ENCODE results near the gene ZNF561. TPM values are rescaled to one million over a fixed set of nuclear protein-coding genes. Genes with fewer than 3 reads are reported as not detected.

The ZNF561 gene
- total and polyA plus RNA-seq, 10 of the 15 experiments (the other 5 are each of a cell fraction or from before 2014, with no cell fraction given) = 12.8 to 38.2 (median 22.2) TPM

DNA sequence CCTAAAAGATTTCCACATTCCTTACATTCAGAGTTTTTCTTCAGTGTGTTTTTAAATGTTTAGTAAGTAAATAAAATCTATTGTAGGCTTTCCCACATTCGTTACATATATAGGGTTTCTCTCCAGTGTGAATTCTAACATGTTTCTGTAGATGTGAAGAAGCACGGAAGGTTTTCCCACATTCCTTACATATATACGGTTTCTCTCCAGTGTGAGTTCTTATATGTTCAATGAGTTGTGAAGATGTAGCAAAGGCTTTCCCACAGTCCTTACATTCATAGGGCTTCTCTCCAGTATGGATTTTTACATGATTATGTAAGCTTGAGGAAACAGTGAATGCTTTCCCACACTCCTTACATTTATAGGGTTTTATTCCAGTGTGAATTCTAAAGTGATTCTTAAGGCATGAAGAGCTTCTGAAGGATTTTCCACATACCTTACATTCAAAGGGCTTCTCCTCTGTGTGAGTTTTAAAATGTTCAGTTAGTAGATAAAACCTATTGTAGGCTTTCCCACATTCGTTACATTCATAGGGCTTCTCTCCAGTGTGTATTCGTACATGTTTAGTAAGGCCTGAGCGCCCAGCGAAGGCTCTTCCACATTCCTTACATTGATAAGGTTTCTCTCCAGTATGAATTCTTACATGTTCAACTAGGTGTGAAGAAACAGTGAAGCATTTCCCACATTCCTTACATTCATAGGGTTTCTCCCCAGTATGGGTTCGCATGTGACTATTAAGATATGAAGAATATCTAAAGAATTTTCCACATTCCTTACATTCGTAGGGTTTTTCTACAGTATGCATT is 54.9 kb downstream of the ZNF561 start:
- peaks cover 80% of the 10 kb centered on the region for H3K9me3 ChIP-seq (replicated peaks; ENCODE audit: control insufficient read depth, insufficient read depth, low read length)
- no peak overlapping the region for H3K9ac ChIP-seq (ENCODE audit: control insufficient read depth, insufficient read depth, low read length)
- FAIRE-seq (no peak), ATAC-seq (no peak), DNase-seq (ENCODE audit: low read depth, low spot score) (no peak)
- H3K4me1 ChIP-seq (ENCODE audit: control insufficient read depth, insufficient read depth, low read length) = no peaks in the 10 kb centered on the region
- H2AFZ ChIP-seq (ENCODE audit: control insufficient read depth, low read depth, low read length) = no peak overlapping the region
- H3K36me3 ChIP-seq (ENCODE audit: control insufficient read depth in 2 of 2, insufficient read depth in 2 of 2, low read length in 1 of 2) = peaks cover 17 to 59% of the 10 kb centered on the region in 2 experiments
- POLR2A ChIA-PET = no interaction called here
- RAD21 ChIA-PET (ENCODE audit: unreplicated experiment) = no interaction called here
- intact Hi-C loops (cut with micrococcal nuclease; ENCODE audit: unreplicated experiment) (no loop called here), in situ Hi-C loops (cut with MboI) (no loop called here)
- H3K79me2 ChIP-seq (ENCODE audit: control insufficient read depth, insufficient read depth, low read length) = peaks cover 4% of the 10 kb centered on the region
- TF ChIP-seq POLR2AphosphoS5 (IDR thresholded peaks at IDR 0.05; ENCODE audit: low read length) (0 out of 2 replicates have a peak, but pooled peaks have one; percentile 37), TAF1 (IDR thresholded peaks at IDR 0.05; ENCODE audit: borderline replicate concordance, low read depth, low read length) (no peak), KLF5 (IDR thresholded peaks at IDR 0.05; ENCODE audit: partially characterized antibody) (peak; percentile 96), NBN (IDR thresholded peaks at IDR 0.05) (no peak), CBX5 (IDR thresholded peaks at IDR 0.05; ENCODE audit: low read depth) (peak; percentile 88)
- TF ChIP-seq, protein P1, sequence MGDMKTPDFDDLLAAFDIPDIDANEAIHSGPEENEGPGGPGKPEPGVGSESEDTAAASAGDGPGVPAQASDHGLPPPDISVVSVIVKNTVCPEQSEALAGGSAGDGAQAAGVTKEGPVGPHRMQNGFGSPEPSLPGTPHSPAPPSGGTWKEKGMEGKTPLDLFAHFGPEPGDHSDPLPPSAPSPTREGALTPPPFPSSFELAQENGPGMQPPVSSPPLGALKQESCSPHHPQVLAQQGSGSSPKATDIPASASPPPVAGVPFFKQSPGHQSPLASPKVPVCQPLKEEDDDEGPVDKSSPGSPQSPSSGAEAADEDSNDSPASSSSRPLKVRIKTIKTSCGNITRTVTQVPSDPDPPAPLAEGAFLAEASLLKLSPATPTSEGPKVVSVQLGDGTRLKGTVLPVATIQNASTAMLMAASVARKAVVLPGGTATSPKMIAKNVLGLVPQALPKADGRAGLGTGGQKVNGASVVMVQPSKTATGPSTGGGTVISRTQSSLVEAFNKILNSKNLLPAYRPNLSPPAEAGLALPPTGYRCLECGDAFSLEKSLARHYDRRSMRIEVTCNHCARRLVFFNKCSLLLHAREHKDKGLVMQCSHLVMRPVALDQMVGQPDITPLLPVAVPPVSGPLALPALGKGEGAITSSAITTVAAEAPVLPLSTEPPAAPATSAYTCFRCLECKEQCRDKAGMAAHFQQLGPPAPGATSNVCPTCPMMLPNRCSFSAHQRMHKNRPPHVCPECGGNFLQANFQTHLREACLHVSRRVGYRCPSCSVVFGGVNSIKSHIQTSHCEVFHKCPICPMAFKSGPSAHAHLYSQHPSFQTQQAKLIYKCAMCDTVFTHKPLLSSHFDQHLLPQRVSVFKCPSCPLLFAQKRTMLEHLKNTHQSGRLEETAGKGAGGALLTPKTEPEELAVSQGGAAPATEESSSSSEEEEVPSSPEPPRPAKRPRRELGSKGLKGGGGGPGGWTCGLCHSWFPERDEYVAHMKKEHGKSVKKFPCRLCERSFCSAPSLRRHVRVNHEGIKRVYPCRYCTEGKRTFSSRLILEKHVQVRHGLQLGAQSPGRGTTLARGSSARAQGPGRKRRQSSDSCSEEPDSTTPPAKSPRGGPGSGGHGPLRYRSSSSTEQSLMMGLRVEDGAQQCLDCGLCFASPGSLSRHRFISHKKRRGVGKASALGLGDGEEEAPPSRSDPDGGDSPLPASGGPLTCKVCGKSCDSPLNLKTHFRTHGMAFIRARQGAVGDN (IDR thresholded peaks at IDR 0.05) = no peak
- no peak overlapping the region for H3K27ac ChIP-seq (ENCODE audit: control insufficient read depth, insufficient read depth)
- TSS peak; percentile 34 for BruUV-seq (replicated peaks)
- H3K4me3 ChIP-seq = no peak overlapping the region
- no peaks in the 10 kb centered on the region for H4K20me1 ChIP-seq (ENCODE audit: control insufficient read depth, insufficient read depth)
- H3K27me3 ChIP-seq (replicated peaks in 1 of 2; ENCODE audit: control insufficient read depth in 2 of 2, insufficient read depth in 2 of 2, low read length in 1 of 2) = no peaks in the 10 kb centered on the region
- SMC1A ChIA-PET (ENCODE audit: uncharacterized antibody, unreplicated experiment) = no interaction called here
- H3K4me2 ChIP-seq (ENCODE audit: control insufficient read depth, insufficient read depth) = no peak overlapping the region
- CTCF ChIA-PET = no interaction called here
- WGBS (ENCODE audit: insufficient coverage, insufficient replicate concordance, low lambda C conversion rate, missing lambda C conversion rate) = 96% methylated on average over 9 of the region's 9 CpGs

Other genes with a start within 250 kb of the ZNF561 start
Only the 7 nearest of the 9 such genes appear.
- gene ZNF266, start 185.7 kb downstream of the ZNF561 start, total RNA-seq (2014; rRNA removed) = 25.0 and 30.5 TPM in 2 replicates
- 25.0 and 27.3 TPM in 2 replicates for gene ZNF266, start 185.7 kb downstream of the ZNF561 start, total RNA-seq (2014; rRNA removed; fragmentation: Illumina TruSeq; extraction: Trizol)
- gene ZNF266, start 185.7 kb downstream of the ZNF561 start, total RNA-seq (2021) = 29.9 and 30.9 TPM in 2 replicates
- 67.7 and 89.1 TPM in 2 replicates for gene ZNF266, start 185.7 kb downstream of the ZNF561 start, polyA plus RNA-seq (2011; rRNA removed)
- gene ZNF266, start 185.7 kb downstream of the ZNF561 start, polyA plus RNA-seq (2014; fragmentation: Illumina TruSeq; extraction: Trizol) = 34.4 and 48.2 TPM in 2 replicates
- 10 to 100 TPM in 1 of 2 experiments, 1 to 10 TPM in 1; 7.7 to 11.8 TPM for gene ZNF266, start 185.7 kb downstream of the ZNF561 start, polyA plus RNA-seq (2014; fragmentation: Nextera tagmentation; extraction: Ambion mirVana)
- 32.8 and 40.2 TPM in 2 replicates for gene ZNF266, start 185.7 kb downstream of the ZNF561 start, polyA plus RNA-seq (2014; rRNA removed)
- 10 to 100 TPM; 15.2 to 15.8 TPM for gene ZNF266, start 185.7 kb downstream of the ZNF561 start, polyA plus RNA-seq (2016; fragmentation: Nextera tagmentation; extraction: Ambion mirVana)
- not detected in 2 replicates for gene ZNF560, start 122.6 kb downstream of the ZNF561 start, total RNA-seq (2014; rRNA removed)
- not detected in 2 replicates for gene ZNF560, start 122.6 kb downstream of the ZNF561 start, total RNA-seq (2014; rRNA removed; fragmentation: Illumina TruSeq; extraction: Trizol)
- 0.10 and 0.29 TPM in 2 replicates for gene ZNF560, start 122.6 kb downstream of the ZNF561 start, total RNA-seq (2021)
- gene ZNF560, start 122.6 kb downstream of the ZNF561 start, polyA plus RNA-seq (2011; rRNA removed) = not detected in 2 replicates
- not detected in 2 replicates for gene ZNF560, start 122.6 kb downstream of the ZNF561 start, polyA plus RNA-seq (2014; fragmentation: Illumina TruSeq; extraction: Trizol)
- gene ZNF560, start 122.6 kb downstream of the ZNF561 start, polyA plus RNA-seq (2014; fragmentation: Nextera tagmentation; extraction: Ambion mirVana) = under 1 TPM; 0.08 to 0.13 TPM
- 0.03 TPM in 1 of 2 replicates, not detected in the other for gene ZNF560, start 122.6 kb downstream of the ZNF561 start, polyA plus RNA-seq (2014; rRNA removed)
- under 1 TPM; 0.11 to 0.16 TPM for gene ZNF560, start 122.6 kb downstream of the ZNF561 start, polyA plus RNA-seq (2016; fragmentation: Nextera tagmentation; extraction: Ambion mirVana)
- gene ZNF426, start 82.6 kb downstream of the ZNF561 start, total RNA-seq (2014; rRNA removed) = 7.1 and 8.6 TPM in 2 replicates
- gene ZNF426, start 82.6 kb downstream of the ZNF561 start, total RNA-seq (2014; rRNA removed; fragmentation: Illumina TruSeq; extraction: Trizol) = 10.0 and 10.5 TPM in 2 replicates
- 10.1 and 11.3 TPM in 2 replicates for gene ZNF426, start 82.6 kb downstream of the ZNF561 start, total RNA-seq (2021)
- 3.0 and 4.0 TPM in 2 replicates for gene ZNF426, start 82.6 kb downstream of the ZNF561 start, polyA plus RNA-seq (2011; rRNA removed)
- 6.3 and 6.5 TPM in 2 replicates for gene ZNF426, start 82.6 kb downstream of the ZNF561 start, polyA plus RNA-seq (2014; fragmentation: Illumina TruSeq; extraction: Trizol)
- 1 to 10 TPM; 3.5 TPM for gene ZNF426, start 82.6 kb downstream of the ZNF561 start, polyA plus RNA-seq (2014; fragmentation: Nextera tagmentation; extraction: Ambion mirVana)
- 3.0 and 3.8 TPM in 2 replicates for gene ZNF426, start 82.6 kb downstream of the ZNF561 start, polyA plus RNA-seq (2014; rRNA removed)
- 1 to 10 TPM; 8.3 to 9.2 TPM for gene ZNF426, start 82.6 kb downstream of the ZNF561 start, polyA plus RNA-seq (2016; fragmentation: Nextera tagmentation; extraction: Ambion mirVana)
- 55.0 and 69.4 TPM in 2 replicates for gene ZNF121, start 36.7 kb downstream of the ZNF561 start, total RNA-seq (2014; rRNA removed)
- 75.0 and 75.5 TPM in 2 replicates for gene ZNF121, start 36.7 kb downstream of the ZNF561 start, total RNA-seq (2014; rRNA removed; fragmentation: Illumina TruSeq; extraction: Trizol)
- 44.9 and 47.1 TPM in 2 replicates for gene ZNF121, start 36.7 kb downstream of the ZNF561 start, total RNA-seq (2021)
- 20.0 and 28.0 TPM in 2 replicates for gene ZNF121, start 36.7 kb downstream of the ZNF561 start, polyA plus RNA-seq (2011; rRNA removed)
- 18.0 and 24.6 TPM in 2 replicates for gene ZNF121, start 36.7 kb downstream of the ZNF561 start, polyA plus RNA-seq (2014; fragmentation: Illumina TruSeq; extraction: Trizol)
- 10 to 100 TPM in 1 of 2 experiments, 1 to 10 TPM in 1; 4.8 to 14.6 TPM for gene ZNF121, start 36.7 kb downstream of the ZNF561 start, polyA plus RNA-seq (2014; fragmentation: Nextera tagmentation; extraction: Ambion mirVana)
- gene ZNF121, start 36.7 kb downstream of the ZNF561 start, polyA plus RNA-seq (2014; rRNA removed) = 12.8 and 13.5 TPM in 2 replicates
- 10 to 100 TPM; 14.3 to 17.4 TPM for gene ZNF121, start 36.7 kb downstream of the ZNF561 start, polyA plus RNA-seq (2016; fragmentation: Nextera tagmentation; extraction: Ambion mirVana)
- gene ZNF562, start 53.9 kb upstream of the ZNF561 start, total RNA-seq (2014; rRNA removed) = 13.8 and 14.1 TPM in 2 replicates
- 21.1 and 23.2 TPM in 2 replicates for gene ZNF562, start 53.9 kb upstream of the ZNF561 start, total RNA-seq (2014; rRNA removed; fragmentation: Illumina TruSeq; extraction: Trizol)
- gene ZNF562, start 53.9 kb upstream of the ZNF561 start, total RNA-seq (2021) = 14.8 and 16.3 TPM in 2 replicates
- gene ZNF562, start 53.9 kb upstream of the ZNF561 start, polyA plus RNA-seq (2011; rRNA removed) = 12.2 and 13.9 TPM in 2 replicates
- gene ZNF562, start 53.9 kb upstream of the ZNF561 start, polyA plus RNA-seq (2014; fragmentation: Illumina TruSeq; extraction: Trizol) = 9.2 and 14.2 TPM in 2 replicates
- gene ZNF562, start 53.9 kb upstream of the ZNF561 start, polyA plus RNA-seq (2014; fragmentation: Nextera tagmentation; extraction: Ambion mirVana) = 1 to 10 TPM; 5.2 to 7.5 TPM
- 6.9 and 7.6 TPM in 2 replicates for gene ZNF562, start 53.9 kb upstream of the ZNF561 start, polyA plus RNA-seq (2014; rRNA removed)
- 10 to 100 TPM in 1 of 2 experiments, 1 to 10 TPM in 1; 9.0 to 12.2 TPM for gene ZNF562, start 53.9 kb upstream of the ZNF561 start, polyA plus RNA-seq (2016; fragmentation: Nextera tagmentation; extraction: Ambion mirVana)
- 1.3 and 1.8 TPM in 2 replicates for gene ZNF846, start 147.5 kb upstream of the ZNF561 start, total RNA-seq (2014; rRNA removed)
- 1.5 and 1.7 TPM in 2 replicates for gene ZNF846, start 147.5 kb upstream of the ZNF561 start, total RNA-seq (2014; rRNA removed; fragmentation: Illumina TruSeq; extraction: Trizol)
- gene ZNF846, start 147.5 kb upstream of the ZNF561 start, total RNA-seq (2021) = 1.5 and 2.1 TPM in 2 replicates
- 1.2 and 1.6 TPM in 2 replicates for gene ZNF846, start 147.5 kb upstream of the ZNF561 start, polyA plus RNA-seq (2011; rRNA removed)
- gene ZNF846, start 147.5 kb upstream of the ZNF561 start, polyA plus RNA-seq (2014; fragmentation: Illumina TruSeq; extraction: Trizol) = 1.5 and 1.6 TPM in 2 replicates
- 1 to 10 TPM in 1 of 2 experiments, under 1 TPM in 1; 0.64 to 1.2 TPM for gene ZNF846, start 147.5 kb upstream of the ZNF561 start, polyA plus RNA-seq (2014; fragmentation: Nextera tagmentation; extraction: Ambion mirVana)
- 2.6 and 4.1 TPM in 2 replicates for gene ZNF846, start 147.5 kb upstream of the ZNF561 start, polyA plus RNA-seq (2014; rRNA removed)
- 1 to 10 TPM; 1.2 to 1.7 TPM for gene ZNF846, start 147.5 kb upstream of the ZNF561 start, polyA plus RNA-seq (2016; fragmentation: Nextera tagmentation; extraction: Ambion mirVana)
- gene FBXL12, start 197.8 kb upstream of the ZNF561 start, total RNA-seq (2014; rRNA removed) = 26.2 and 28.6 TPM in 2 replicates
- gene FBXL12, start 197.8 kb upstream of the ZNF561 start, total RNA-seq (2014; rRNA removed; fragmentation: Illumina TruSeq; extraction: Trizol) = 13.1 and 13.6 TPM in 2 replicates
- 22.5 and 24.5 TPM in 2 replicates for gene FBXL12, start 197.8 kb upstream of the ZNF561 start, total RNA-seq (2021)
- 16.5 and 22.0 TPM in 2 replicates for gene FBXL12, start 197.8 kb upstream of the ZNF561 start, polyA plus RNA-seq (2011; rRNA removed)
- 15.6 and 17.1 TPM in 2 replicates for gene FBXL12, start 197.8 kb upstream of the ZNF561 start, polyA plus RNA-seq (2014; fragmentation: Illumina TruSeq; extraction: Trizol)
- 1 to 10 TPM; 1.4 to 4.1 TPM for gene FBXL12, start 197.8 kb upstream of the ZNF561 start, polyA plus RNA-seq (2014; fragmentation: Nextera tagmentation; extraction: Ambion mirVana)
- 35.7 and 40.0 TPM in 2 replicates for gene FBXL12, start 197.8 kb upstream of the ZNF561 start, polyA plus RNA-seq (2014; rRNA removed)
- 10 to 100 TPM; 26.8 to 27.3 TPM for gene FBXL12, start 197.8 kb upstream of the ZNF561 start, polyA plus RNA-seq (2016; fragmentation: Nextera tagmentation; extraction: Ambion mirVana)

Measured in GM12878 (cell line).